ENCODE data around the gene TTC34.

- TF ChIP-seq POLR2A (IDR thresholded peaks at IDR 0.05; ENCODE audit: low read depth, low read length) = no peak
- no peak for TF ChIP-seq SPI1 (IDR thresholded peaks at IDR 0.05; ENCODE audit: low read depth, low read length)
- no peak for TF ChIP-seq POLR2AphosphoS5 (IDR thresholded peaks at IDR 0.05; ENCODE audit: low read depth, low read length)
Measured at GRCh38 chr1:2823921-2824610, 22.6 kb upstream of the TTC34 start.
